SIG-M5 treated with dmso at 0.1 percent for 504 hours (cell line): ENCODE results near the gene PGP.
A peak's percentile ranks its signal among the peaks of the same experiment; 100 is the strongest.

Experiments
- DNase-seq: peaks from one replicate; lab custom pipeline; 2025; ENCODE audit not compliant: unreplicated experiment; lab: John Stamatoyannopoulos, UW

The PGP gene

GRCh38 chr16:2200313-2200712, 14.3 kb downstream of the PGP start:
- no peak for DNase-seq

GRCh38 chr16:2199621-2200139, 15.0 kb downstream of the PGP start:
- no peak for DNase-seq

GRCh38 chr16:2199095-2199494, 15.5 kb downstream of the PGP start:
- no peak for DNase-seq

GRCh38 chr16:2198283-2198682, 16.4 kb downstream of the PGP start:
- DNase-seq = no peak

- DNase-seq = no peak
Measured at GRCh38 chr16:2197765-2198164, 16.9 kb downstream of the PGP start.

GRCh38 chr16:2196981-2197511, 17.6 kb downstream of the PGP start:
- DNase-seq = no peak

- no peak for DNase-seq
Measured at GRCh38 chr16:2196162-2196980, 18.3 kb downstream of the PGP start, which contains the start of gene CASKIN1. Gene CASKIN1, minus strand, starts transcription at chr16:2196605. Its CDS starts 173 bp downstream, at chr16:2196432.

GRCh38 chr16:2195322-2196161, 19.1 kb downstream of the PGP start:
- DNase-seq = no peak

- peak; percentile 30 for DNase-seq
Measured at GRCh38 chr16:2194852-2195321, 19.8 kb downstream of the PGP start.

GRCh38 chr16:2194166-2194834, 20.3 kb downstream of the PGP start:
- DNase-seq = no peak

- DNase-seq = no peak
Measured at GRCh38 chr16:2191446-2191706, 23.3 kb downstream of the PGP start.

- DNase-seq = no peak
Measured at GRCh38 chr16:2190659-2191445, 23.8 kb downstream of the PGP start.

GRCh38 chr16:2190002-2190658, 24.5 kb downstream of the PGP start:
- no peak for DNase-seq

GRCh38 chr16:2189252-2189893, 25.3 kb downstream of the PGP start:
- no peak for DNase-seq

GRCh38 chr16:2188395-2188794, 26.2 kb downstream of the PGP start:
- no peak for DNase-seq

GRCh38 chr16:2187212-2187611, 27.4 kb downstream of the PGP start:
- no peak for DNase-seq

- DNase-seq = no peak
Measured at GRCh38 chr16:2186505-2186904, 28.1 kb downstream of the PGP start.

GRCh38 chr16:2186064-2186463, 28.6 kb downstream of the PGP start:
- DNase-seq = no peak

GRCh38 chr16:2184962-2185361, 29.7 kb downstream of the PGP start:
- DNase-seq = no peak
